T-helper 22 cell (primary cell): ENCODE results near the gene FRMD5.
"Not testable (repeated sequence)": the region's sequence is repeated elsewhere in the genome, so short reads cannot be mapped to it uniquely, and the experiment has no call there.

ENCODE experiments used
- DNase-seq: peaks from one replicate; pipeline ENCODE4 v3.0.0-alpha.2; 2020; ENCODE audit warnings: low read depth

Gene FRMD5

GRCh38 chr15:43889042-43889441, 306.0 kb downstream of the FRMD5 start:
- DNase-seq: no peak

GRCh38 chr15:43887901-43888300, 307.2 kb downstream of the FRMD5 start:
- DNase-seq: no peak

GRCh38 chr15:43886558-43886957, 308.5 kb downstream of the FRMD5 start:
- DNase-seq: no peak

GRCh38 chr15:43883571-43883970, 311.5 kb downstream of the FRMD5 start:
- DNase-seq: no peak

GRCh38 chr15:43881944-43882343, 313.1 kb downstream of the FRMD5 start:
- DNase-seq: no peak

GRCh38 chr15:43881245-43881644, 313.8 kb downstream of the FRMD5 start:
- no peak for DNase-seq

GRCh38 chr15:43880406-43881194, 314.5 kb downstream of the FRMD5 start:
- DNase-seq: no peak

GRCh38 chr15:43879386-43880355, 315.4 kb downstream of the FRMD5 start:
- DNase-seq: no peak

GRCh38 chr15:43878446-43878845, 316.6 kb downstream of the FRMD5 start:
- no peak for DNase-seq

GRCh38 chr15:43877371-43877770, 317.7 kb downstream of the FRMD5 start:
- DNase-seq: no peak

GRCh38 chr15:43876872-43877271, 318.2 kb downstream of the FRMD5 start:
- no peak for DNase-seq

GRCh38 chr15:43873651-43874050, 321.4 kb downstream of the FRMD5 start:
- no peak for DNase-seq

GRCh38 chr15:43872416-43873020, 322.6 kb downstream of the FRMD5 start:
- no peak for DNase-seq

- no peak for DNase-seq
Observed at GRCh38 chr15:43871835-43872234, 323.2 kb downstream of the FRMD5 start.

GRCh38 chr15:43868406-43868805, 326.7 kb downstream of the FRMD5 start:
- no peak for DNase-seq

GRCh38 chr15:43867096-43867495, 328.0 kb downstream of the FRMD5 start:
- DNase-seq: no peak

GRCh38 chr15:43866636-43867035, 328.4 kb downstream of the FRMD5 start:
- DNase-seq: not testable (repeated sequence)

GRCh38 chr15:43859546-43859945, 335.5 kb downstream of the FRMD5 start:
- no peak for DNase-seq

GRCh38 chr15:43854801-43855200, 340.3 kb downstream of the FRMD5 start:
- no peak for DNase-seq

- DNase-seq: no peak
Observed at GRCh38 chr15:43852607-43853006, 342.5 kb downstream of the FRMD5 start.

- no peak for DNase-seq
Observed at GRCh38 chr15:43851251-43851650, 343.8 kb downstream of the FRMD5 start.

- no peak for DNase-seq
Observed at GRCh38 chr15:43845421-43845820, 349.6 kb downstream of the FRMD5 start.

- not testable (repeated sequence) for DNase-seq
Observed at GRCh38 chr15:43832485-43832884, 362.6 kb downstream of the FRMD5 start.
